RKO (cell line): ENCODE measurements around the gene DPH1.
"Not testable (repeated sequence)": the region's sequence is repeated elsewhere in the genome, so short reads cannot be mapped to it uniquely, and the experiment has no call there.

Experiments used
- DNase-seq: peaks from one replicate; pipeline ENCODE4 v3.0.0-alpha.2; 2016; ENCODE audit warnings: low spot score

DPH1 gene

DNA sequence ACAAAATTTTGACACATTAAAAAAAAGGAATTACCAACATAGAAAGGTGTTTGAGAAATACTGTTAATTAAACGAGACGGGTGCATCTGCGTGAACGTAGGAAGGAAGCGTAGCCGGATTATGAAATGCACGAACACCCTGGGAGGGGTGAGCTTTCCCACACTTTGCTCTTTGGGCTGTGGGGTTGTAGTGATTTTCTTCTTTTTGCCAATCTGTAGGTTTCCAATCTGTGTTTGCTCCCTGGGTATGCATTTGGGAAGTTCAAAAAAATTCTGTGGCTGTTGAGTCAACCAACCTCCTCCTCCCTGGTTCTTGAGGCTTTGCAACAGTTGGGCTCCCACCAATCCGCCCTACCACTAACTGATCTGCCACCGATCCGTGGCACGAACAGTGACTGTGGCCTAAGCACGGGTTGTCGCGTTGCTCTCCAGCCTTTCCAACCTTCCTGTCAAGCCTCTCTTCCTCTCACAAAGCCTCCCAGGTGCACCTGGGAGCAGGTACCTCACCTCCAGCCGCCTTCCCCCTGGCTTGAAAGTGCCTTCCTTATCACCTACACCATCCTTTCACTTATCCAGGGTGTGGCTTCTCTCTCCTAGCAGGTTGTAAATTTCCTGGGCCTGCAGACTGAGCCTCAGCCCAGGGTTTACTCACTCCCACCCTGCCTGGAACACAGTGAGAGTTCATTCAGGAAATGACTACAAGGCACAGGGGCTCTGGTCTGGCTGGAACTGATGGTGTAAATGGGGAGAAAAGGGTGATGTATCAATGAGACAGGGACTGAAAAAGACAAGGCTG is 21.4 kb upstream of the DPH1 start:
- DNase-seq: no peak

DNA sequence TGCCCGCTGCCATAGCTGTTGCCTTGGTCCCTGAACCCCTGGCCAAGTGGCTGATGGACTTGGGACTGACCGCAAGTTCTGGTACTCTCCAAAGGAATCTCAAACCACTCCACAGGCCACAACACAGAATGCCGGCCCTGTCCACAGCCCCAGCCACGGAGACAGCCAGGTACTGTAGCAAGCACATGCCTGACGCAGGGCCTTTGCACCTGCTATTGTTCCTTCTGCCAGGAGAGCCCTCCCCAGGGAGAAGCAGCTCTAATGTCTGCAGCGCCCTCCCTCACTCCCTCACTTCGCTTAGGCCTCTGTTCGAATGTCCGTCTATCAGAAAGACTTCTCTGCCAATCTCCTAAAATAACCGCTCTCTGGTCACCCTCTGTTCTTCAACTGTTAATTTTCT is 20.2 kb upstream of the DPH1 start:
- no peak for DNase-seq

DNA sequence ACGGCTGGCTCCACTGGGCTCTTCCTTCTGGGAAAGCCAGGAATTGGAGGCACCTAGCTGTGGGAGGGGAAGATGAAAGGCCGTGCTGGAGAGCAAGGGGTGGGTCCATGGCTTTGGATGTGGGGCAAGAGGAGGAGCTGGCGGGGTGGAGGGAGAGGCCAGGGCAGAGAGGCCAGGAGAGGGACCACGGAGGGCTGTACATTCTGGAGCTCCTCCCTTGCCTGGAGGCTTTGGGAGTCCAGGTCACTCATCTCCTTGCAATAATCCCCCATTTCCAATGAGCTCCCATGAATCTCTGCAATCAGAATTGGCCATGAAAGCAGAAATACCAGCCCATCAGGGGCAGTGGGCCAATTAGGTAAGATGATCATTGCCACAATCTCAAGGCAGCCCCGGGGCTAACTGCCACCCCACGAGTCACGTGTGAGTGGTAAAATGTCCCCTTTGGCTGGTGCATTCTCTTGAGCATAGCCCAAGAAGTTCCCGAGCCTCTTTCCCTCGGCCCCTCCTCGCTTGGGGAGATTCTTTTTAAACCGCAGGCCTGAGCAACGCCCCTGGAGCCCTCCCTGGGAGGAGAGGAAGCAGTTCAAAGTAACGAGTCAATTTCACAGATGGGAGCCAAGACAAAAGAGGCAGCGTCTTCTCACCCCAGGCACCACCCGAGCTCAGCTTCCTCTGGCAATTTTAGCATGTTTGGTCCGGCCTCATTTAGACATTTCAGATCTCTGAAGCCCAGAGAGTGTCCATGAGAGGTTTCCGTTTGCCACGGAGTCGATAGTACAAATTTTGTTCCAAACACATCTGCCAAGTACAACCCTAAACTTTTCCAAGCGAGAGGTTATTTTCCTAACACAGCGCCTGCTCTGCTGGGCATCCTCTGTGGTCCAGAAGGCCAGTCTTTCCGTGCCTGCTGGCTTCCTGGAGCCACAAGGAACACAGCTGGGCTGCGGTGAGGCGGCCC is 18.3 kb upstream of the DPH1 start:
- no peak for DNase-seq

DNA sequence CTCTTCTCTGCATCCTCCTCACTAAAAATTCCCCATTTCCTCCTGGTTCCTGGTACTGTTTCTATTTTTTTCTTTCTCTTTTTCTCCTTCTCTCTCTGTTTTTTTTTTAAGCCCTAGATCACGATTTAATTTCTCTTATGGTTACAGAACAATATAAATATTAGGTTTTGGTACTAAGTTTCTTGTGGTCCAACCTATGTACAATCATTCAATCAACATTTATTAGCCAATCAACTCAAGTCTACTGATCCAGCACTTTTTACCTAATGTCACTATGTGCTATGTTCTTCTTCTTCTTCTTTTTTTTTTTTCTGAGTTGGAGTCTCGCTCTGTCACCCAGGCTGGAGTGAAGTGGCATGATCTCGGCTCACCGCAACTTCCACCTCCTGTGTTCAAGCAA is 17.5 kb upstream of the DPH1 start:
- no peak for DNase-seq

DNA sequence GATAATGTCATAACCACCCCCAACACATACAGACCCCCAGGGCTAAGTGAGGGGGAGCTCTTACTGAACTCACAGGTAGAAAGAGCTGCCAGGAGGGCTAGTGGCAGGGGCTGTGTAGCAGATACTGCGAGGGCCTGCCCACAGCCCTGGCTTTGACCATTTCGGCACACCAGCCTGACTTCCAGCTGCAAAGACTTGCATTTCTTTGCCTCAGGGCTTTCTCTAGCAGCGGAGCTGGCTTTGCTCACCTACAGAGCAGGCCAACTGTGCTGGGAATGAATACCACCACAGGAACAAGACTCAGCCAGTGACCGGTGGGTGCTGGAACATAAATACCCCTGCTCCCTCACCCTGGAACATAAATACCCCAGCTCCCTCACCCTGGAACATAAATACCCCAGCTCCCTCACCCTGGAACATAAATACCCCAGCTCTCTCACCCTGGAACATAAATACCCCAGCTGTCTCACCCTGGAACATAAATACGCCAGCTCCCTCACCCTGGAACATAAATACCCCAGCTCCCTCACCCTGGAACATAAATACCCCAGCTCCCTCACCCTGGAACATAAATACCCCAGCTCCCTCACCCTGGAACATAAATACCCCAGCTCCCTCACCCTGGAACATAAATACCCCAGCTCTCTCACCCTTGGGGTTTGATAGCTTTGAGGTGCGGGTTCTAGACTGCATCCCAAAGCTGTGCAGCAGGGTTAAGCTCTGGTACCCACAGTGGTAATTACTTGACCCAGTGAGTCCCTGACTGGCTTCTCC is 16.5 kb upstream of the DPH1 start:
- not testable (repeated sequence) for DNase-seq

DNA sequence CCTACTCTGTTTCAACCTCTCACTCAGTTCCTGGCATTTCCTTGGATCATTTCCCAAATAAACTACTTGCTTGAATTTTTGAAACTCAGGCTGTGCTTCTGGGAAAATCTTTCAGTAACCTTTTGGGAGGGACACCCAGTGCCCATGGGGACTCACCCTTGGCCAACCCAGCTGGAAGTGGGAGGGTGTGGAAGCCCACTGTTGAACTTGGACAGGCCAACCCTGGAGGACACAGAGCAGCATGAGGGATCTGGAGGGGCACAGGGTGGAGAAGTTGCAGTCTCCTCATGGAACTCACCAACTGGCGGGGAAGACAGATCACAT is 16.0 kb upstream of the DPH1 start:
- DNase-seq: no peak

DNA sequence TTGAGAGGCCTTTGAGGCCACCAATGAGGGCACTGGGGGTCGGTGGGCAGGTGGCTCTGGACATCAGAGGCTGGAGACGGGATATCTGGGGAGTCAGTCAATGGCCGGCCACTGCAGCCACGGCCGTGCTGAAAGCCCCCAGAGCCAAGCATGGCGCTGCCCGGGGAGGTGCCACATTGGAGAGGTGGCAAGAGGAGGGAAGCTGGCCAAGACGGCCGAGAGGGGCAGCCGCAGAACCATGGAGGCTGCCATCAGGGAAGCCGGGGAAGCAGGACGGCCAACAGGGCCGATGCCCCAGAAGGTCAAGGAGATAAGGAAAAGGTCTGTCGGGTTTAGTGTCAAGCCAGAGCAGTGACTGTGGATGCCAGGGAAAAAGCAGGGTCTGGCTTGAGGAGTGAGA is 14.6 kb upstream of the DPH1 start:
- no peak for DNase-seq

DNA sequence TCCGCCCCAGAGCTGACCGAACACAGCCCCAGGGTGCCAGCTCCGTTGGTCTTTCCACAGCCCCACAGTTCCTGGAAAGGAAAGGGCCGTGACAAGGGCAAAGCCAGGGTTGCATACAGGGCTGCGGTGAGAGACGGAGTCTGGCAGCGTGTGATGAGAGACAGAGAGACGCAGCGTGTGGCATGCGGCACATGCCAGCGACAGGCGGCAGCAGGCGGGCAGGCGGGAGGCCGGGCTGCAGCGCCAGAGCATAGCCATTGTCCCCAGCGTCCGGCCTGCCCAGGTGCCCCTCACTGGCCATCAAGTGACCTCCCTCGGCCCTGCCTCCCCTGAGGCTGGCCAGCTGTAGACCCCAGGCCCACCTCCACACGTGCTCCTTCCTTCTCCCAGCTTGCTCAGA is 13.5 kb upstream of the DPH1 start:
- DNase-seq: no peak

DNA sequence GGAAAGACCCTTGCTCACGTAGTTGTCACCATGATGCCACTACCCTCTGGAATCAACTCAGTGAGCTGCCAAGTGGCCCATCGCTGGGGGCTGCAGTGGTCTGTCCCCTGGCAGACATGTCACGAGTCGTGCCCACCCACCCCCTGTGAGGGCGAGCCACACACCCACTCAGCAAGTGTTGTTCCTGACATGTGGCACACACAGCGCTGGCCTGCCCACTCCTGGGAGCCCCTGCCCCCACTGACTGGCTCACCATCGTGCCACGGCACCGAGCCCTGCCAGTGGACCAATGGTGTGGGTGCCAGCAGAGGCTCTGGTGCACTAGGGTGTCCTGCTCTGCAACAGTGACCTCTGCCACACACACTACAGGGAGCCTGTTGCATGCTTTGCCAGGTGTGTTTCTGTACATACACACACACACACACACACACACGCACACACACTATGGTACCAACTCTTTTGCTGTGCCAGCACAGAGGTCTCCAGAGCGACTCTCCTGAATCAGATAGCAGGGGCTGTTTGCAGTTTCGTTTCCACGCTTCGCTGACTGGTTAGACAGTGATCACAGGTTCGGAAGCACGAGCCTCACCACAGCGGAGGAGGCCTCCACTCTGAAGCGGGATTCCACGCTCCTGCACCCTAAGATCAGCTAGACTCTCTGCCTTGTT is 12.5 kb upstream of the DPH1 start:
- no peak for DNase-seq

DNA sequence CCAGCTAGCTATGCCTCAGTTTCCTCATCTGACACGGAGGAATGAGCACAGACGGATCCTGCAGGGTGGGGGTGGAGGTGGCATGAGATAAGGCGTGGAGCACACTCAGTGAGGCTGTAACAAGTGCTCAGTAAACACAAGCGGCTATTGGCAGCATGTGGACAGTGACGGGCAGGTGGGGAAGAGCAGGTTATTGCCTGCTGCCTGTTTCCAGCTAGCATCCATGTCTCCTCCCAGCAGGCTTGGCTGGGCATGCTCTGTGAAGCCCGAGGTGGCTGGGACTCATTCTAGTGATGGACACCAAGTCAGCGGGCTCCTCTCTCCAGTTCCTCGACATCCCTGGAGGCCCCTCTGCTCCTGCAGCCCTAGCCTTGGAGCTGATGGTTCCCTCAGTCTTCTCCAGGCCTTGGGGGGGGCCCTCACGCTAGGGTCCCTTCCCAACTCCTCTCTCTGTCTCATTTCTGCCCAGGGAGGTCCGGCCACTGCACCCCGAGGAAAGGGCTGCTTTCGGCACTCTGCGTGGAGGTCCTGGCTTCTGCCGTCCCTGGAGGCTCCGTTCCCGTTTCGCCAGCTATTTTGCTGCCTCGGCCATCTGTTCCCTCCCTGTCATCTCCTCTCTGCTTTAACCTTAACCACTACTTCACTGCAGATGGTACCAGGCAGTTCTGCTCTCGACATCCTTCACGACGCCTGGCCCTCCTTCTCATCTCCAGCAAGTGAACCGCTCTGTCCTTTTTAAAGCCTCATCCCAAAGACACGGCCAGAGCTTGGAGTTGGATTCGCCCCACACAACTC is 11.0 kb upstream of the DPH1 start:
- no peak for DNase-seq

DNA sequence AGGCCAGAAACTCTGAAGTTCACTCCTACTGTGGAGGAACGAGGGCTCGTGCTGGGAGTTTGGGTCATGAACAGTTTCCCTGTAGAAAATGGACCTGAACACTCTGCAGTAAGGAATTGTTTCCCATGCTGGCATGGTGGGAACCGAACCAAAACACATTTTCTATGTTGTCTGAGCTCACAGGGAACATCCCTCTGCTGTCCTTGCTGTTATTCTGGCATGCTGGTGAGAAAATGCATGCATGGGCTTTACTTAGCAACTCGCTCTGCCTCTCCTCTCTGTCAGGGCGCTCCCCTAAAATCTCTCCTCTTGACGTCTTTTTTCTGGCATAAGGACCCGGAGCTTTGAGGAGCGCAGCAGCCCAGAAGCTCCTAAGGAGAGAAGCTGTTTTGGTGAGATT is 10.2 kb upstream of the DPH1 start:
- DNase-seq: no peak

DNA sequence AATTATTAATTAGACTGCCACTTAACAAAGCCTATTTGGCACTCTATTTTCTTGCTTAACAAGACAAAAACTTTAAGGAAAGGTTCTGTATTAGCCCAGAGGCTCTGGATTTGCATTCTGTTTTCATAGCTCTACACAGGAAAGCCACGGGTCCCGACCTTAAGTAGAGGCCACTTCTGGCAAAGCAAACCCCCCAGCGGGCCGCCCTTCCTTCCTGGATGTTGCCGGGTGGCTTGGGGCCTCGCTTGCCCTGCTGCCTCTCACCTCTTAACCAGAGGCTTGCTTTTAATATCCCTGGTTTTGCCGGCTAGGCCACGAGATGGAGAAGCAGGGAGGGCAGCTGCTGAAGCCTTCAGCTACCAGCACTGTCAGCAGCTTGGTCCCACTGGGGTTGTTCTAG is 9.2 kb upstream of the DPH1 start:
- no peak for DNase-seq

DNA sequence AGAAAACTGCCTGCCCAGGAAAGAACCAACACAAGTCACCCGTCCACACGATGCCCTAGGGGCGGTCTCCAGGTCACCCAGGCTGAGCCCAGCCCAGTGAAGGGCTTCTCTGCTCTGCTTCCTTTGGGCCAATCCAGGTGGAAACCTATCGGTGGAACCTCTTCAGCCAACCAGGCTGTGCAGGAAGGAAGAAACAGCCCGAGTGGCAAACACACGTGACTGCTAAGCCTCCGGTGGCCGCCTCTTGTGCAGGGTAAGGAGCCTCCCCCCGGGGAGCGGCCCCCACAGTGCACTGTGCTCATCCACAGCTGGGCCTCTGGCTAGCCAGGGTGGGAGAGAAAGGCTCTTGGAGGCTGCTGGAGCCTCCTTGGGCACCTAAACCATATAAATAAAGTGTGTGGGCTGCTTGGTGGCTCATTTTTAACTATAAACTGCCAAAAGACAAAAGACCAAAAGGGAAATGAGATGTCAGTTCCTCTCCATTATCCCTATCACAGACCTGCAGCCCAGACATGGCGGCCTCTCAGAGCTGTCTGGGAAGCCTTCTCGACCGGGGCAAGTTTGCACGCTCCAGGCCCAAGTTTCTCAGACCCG is 7.2 kb upstream of the DPH1 start:
- DNase-seq: no peak

DNA sequence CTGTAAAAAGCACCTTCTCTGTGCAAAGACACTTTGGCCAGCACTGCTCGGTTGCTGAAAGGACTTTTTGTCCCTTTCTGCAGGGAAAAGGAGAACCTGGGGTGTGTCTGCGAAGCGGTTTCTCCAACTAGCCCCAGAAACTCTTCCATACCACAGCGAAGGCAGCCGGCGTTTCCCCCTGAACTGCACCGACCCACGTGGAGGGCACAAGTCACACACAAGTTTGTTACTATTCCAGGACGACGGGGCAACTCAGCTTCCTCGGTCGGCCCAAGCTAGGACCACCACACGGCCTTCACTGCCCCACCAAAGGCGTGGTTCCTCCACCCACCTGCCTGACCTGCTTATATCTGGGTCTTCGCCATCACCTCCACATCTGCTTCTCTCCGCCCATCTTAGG is 6.7 kb upstream of the DPH1 start:
- no peak for DNase-seq

DNA sequence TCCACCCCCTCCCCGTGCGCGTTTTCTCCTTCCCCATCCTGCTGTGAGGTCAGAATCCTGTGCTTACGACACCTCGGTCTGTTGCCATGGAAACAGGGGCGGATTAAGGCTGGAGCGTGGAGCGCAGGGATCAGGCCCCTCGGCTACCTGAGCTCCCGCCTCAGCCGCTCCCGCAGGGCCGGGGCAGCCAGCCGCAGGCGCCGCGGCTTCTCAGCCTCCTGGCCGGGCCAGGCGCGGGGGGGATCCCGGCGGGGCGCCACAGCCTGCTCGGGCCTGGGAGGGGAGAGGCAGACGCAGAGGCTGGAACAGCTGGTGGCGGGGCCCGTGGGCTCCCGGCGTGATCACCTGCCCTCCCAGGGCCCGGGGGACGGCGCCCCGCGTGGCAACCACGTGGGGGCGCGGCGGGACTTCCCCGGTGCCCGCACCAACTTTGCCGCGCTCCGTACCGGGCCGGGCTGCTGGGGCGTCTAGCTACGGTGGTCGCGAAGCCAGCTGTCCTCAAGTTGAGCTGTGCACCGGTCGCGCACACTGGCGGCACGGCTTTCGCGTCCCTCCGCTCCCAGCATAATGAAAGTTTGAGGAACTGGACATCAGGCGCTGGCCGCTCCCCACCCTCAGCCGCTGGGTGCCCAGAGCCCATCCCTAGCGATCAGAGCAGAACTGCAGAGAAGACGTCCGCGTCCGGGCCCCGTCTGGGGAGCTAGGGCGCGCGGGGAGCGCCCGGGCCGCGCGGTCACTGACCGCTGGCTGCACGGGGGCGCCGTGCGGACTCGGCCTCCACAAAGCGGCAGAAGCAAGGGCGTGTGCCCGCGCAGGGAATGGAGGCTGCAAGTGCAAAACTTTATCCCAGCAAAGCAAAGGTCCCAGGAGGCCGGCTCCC is 6.0 kb upstream of the DPH1 start:
- DNase-seq: no peak

DNA sequence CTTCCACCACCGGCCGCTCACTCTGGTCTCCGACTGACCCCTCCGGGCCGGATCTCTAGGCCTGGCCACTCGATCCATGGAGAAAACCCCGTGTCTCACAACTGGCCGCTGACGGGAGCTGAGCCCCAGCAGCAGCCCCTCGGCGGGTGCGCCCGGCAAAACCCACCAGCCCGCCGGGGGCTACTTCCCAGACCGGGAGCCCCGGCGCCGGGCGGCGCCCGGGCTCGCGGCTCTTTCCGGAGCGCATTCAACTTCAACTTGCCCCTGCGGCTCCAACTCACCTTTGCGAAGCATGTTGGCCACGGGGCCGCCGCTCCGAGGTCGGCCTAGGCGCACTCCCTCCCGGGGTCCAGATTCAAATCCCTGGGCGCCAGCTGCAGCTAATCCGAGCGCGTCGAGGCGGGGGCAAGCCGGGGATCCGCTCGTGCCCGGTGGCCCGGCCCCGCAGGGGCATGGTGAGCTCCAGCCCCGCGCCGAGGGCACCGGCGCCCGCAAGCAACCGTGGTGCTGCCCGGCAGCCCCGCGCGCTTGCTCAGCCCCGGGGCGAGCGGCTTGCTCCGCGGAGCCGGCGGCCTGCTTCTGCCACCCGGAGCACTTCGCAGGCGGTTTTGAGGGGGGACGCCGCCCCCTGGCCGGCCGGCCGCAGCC is 5.3 kb upstream of the DPH1 start:
- DNase-seq: no peak

DNA sequence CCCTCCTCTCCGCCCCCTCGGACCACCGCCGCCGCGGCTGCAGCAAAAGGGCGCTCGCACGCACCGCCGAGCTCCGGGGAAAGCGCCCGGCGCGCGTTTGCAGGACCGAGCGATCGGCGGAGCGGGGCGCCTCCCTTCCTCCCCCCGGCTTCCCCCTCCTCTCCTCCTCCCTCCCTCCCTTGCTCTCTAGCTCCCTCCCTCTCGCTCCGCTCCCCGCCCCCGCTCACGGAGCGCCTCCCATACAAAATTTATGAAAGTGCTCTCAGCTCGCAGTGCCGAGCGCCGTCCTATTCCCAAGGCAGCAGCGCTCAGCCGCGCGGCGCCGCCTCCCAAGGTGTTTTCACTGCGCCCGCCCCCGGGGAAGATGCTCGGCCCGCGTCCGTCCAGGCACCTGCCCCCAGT is 4.7 kb upstream of the DPH1 start, which contains the start of gene RTN4RL1:
RTN4RL1 (minus strand) TSS at position 115 of the 402 bp plus-strand sequence. CDS start 469 bp downstream, outside the sequence.
- DNase-seq: no peak

DNA sequence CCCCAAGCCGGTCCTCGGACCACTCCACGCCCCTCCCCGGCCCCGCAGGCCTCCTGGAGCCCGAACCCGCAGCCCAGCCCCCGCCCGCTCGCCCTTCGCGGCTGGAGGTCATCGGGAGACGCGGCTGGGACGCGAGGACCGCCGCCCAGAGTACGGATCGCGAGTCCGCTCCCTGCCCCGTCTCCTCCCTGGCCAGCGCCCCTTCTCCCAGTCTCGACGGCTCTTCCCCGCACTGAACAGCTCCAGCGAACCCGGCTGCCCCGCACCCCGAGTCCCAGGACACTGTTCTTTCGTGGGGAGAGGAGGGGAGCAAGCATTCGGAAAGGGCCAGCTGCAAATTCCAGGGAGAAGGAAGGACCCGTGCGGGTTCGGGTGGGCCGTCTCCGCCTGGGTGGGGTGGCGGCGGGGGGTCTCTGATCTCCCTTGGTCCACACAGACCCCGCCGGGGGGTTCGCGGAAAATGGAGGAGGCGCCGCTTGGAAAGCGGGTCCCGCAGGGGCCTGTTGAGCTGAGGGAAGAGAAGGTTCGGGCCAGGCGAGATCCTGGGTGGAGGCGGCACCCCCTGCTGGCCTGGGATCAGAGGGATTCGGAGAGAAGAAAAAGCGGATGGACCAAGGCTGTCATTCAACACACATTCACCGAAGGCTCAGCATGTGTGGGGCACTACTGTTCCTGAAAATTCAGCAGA is 4.2 kb upstream of the DPH1 start:
- DNase-seq: no peak
